Thoracic aorta (tissue), 2 donors: Measurements from ENCODE around the gene CEP170B. TPM values are rescaled to one million over a fixed set of nuclear protein-coding genes. Genes with fewer than 3 reads are reported as not detected.
"Not testable (repeated sequence)": the region's sequence is repeated elsewhere in the genome, so short reads cannot be mapped to it uniquely, and the experiment has no call there.

Experiments used
- ATAC-seq: fragments of 150-250 bp; one replicate; pipeline ENCODE4 v1.8.0; 2017; ENCODE audit warnings: low read depth; ENCODE audit not compliant: insufficient number of reproducible peaks, low FRiP score
- DNase-seq: peaks from one replicate; pipeline ENCODE4 v3.0.0-alpha.2; 2020; ENCODE audit warnings: low spot score
- H3K27ac ChIP-seq, 2 donors: fragments of 200-600 bp; sonication (generic); 1 replicate in 1 of 2; 2 replicates in 1 of 2; pipeline ENCODE4 v1.5.1; 2016; ENCODE audit warnings: mild to moderate bottlenecking in 2 of 2, moderate library complexity in 2 of 2
- H3K27me3 ChIP-seq: fragments of 200-600 bp; sonication (generic); replicated peaks from 2 replicates; pipeline ENCODE4 v1.6.0; 2016; ENCODE audit warnings: mild to moderate bottlenecking; ENCODE audit not compliant: insufficient read depth
- H3K36me3 ChIP-seq: fragments of 200-600 bp; sonication (generic); one replicate; pipeline ENCODE4 v1.5.1; 2016
- H3K4me1 ChIP-seq, 2 donors: fragments of 200-600 bp; sonication (generic); 1 replicate in 1 of 2; 2 replicates in 1 of 2; pipeline versions ENCODE4 v1.5.1 to v1.6.0; 2016; ENCODE audit warnings: low read depth in 2 of 2, mild to moderate bottlenecking in 1 of 2; ENCODE audit not compliant: control insufficient read depth in 1 of 2
- H3K4me3 ChIP-seq: fragments of 200-600 bp; sonication (generic); 2 replicates; pipeline ENCODE4 v1.5.1; 2016; ENCODE audit warnings: mild to moderate bottlenecking
- H3K9me3 ChIP-seq: fragments of 200-600 bp; sonication (generic); 2 replicates; pipeline ENCODE4 v1.5.1; 2016
- CTCF ChIP-seq: fragments of 200-600 bp; sonication (generic); IDR thresholded peaks from one replicate; pipeline ENCODE4 v1.5.1; 2019; ENCODE audit warnings: antibody characterized with exemption
- total RNA-seq, 2 donors: library from RNA; depleted of rRNA; stranded (reverse); fragments of >200 nt; gene quantifications; one replicate each; pipeline versions ENCODE4 v1.1.0 to v1.2.3, GENCODE V29; 2016

The CEP170B gene
- total RNA-seq, 2 donors from 2014 or later = 35.2 to 38.2 TPM

GRCh38 chr14:104941508-104942365 lies 76.7 kb downstream of the CEP170B start:
- peaks cover 2% of the 10 kb centered on the region for H3K36me3 ChIP-seq
- H3K9me3 ChIP-seq = no peaks in the 10 kb centered on the region
- H3K27me3 ChIP-seq = no peaks in the 10 kb centered on the region
- no peak for ATAC-seq
- no peak overlapping the region for H3K4me3 ChIP-seq
- no peak overlapping the region for H3K27ac ChIP-seq
- DNase-seq = no peak
- H3K4me1 ChIP-seq = no peaks in the 10 kb centered on the region
- TF ChIP-seq CTCF = no peak

GRCh38 chr14:104942586-104942985 lies 77.5 kb downstream of the CEP170B start:
- TF ChIP-seq CTCF = no peak
- Histone ChIP-seq H3K36me3 (peaks cover 2% of the 10 kb centered on the region), H3K9me3 (no peaks in the 10 kb centered on the region), H3K27me3 (no peaks in the 10 kb centered on the region), H3K4me3 (no peak overlapping the region), H3K4me1 (no peaks in the 10 kb centered on the region), H3K27ac (no peak overlapping the region)
- DNase-seq (no peak), ATAC-seq (no peak)

DNA sequence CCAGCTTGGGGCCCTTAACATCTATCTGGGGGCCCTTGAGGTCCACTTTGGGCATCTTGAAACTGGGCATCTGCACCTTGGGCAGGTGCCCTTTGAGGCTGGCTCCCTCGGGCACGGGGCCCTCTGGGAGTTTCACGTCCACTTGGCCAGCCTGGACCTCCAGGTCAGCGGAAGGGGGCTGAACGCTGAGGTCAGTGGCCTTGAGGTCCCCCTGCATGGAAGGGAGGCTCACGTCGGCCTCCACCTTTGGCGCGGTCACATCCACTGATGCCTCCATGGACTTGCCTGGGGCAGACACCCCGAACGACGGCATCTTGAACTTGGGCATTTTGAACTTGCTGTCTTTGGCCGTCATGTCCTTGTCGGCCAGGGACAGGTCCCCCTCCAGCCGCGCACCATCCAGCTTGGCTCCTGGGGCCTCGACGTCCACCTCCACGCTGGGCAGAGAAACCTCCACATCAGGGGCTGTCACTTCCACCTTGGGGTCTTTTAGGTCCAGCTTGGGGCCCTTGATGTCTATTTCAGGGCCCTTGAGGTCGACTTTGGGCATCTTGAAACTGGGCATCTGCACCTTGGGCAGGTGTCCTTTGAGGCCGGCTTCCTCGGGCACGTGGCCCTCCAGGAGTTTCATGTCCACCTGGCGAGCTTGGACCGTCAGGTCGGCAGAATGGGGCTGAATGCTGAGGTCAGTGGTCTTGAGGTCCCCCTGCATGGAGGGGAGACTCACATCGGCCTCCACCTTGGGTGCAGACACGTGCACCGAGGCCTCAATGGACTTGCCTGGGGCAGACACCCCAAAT lies 78.3 kb downstream of the CEP170B start:
- not testable (repeated sequence) for H3K36me3 ChIP-seq, ATAC-seq, H3K27me3 ChIP-seq, H3K4me1 ChIP-seq, H3K27ac ChIP-seq, H3K9me3 ChIP-seq, DNase-seq, H3K4me3 ChIP-seq

DNA sequence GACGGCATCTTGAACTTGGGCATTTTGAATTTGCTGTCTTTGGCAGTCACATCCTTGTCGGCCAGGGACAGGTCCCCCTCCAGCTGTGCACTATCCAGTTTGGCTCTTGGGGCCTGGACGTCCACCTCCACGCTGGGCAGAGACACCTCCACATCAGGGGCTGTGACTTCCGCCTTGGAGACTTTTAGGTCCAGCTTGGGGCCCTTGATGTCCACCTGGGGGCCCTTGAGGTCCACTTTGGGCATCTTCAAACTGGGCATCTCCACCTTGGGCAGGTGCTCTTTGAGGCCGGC lies 78.9 kb downstream of the CEP170B start:
- H3K4me3 ChIP-seq, DNase-seq, H3K27me3 ChIP-seq, H3K27ac ChIP-seq, H3K36me3 ChIP-seq, ATAC-seq, H3K4me1 ChIP-seq, H3K9me3 ChIP-seq: not testable (repeated sequence)

DNA sequence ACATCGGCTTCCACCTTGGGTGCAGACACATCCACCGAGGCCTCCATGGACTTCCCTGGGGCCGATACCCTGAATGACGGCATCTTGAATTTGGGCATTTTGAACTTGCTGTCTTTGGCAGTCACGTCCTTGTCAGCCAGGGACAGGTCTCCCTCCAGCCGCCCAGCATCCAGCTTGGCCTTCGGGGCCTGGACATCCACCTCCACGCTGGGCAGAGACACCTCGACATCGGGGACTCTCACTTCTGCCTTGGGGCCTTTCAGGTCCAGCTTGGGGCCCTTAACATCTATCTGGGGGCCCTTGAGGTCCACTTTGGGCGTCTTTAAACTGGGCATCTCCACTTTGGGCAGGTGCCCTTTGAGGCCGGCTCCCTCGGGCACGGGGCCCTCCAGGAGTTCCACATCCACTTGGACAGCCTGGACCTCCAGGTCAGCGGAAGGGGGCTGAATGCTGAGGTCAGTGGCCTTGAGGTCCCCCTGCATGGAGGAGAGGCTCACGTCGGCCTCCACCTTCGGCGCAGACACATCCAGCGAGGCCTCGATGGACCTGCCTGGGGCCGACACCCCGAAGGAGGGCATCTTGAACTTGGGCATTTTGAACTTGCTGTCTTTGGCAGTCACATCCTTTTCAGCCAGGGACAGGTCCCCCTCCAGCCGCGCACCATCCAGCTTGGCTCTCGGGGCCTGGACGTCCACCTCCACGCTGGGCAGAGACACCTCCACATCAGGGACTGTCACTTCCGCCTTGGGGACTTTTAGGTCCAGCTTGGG lies 79.6 kb downstream of the CEP170B start:
- H3K4me3 ChIP-seq, H3K27me3 ChIP-seq, H3K27ac ChIP-seq, H3K4me1 ChIP-seq, H3K36me3 ChIP-seq, ATAC-seq, H3K9me3 ChIP-seq, DNase-seq: not testable (repeated sequence)

DNA sequence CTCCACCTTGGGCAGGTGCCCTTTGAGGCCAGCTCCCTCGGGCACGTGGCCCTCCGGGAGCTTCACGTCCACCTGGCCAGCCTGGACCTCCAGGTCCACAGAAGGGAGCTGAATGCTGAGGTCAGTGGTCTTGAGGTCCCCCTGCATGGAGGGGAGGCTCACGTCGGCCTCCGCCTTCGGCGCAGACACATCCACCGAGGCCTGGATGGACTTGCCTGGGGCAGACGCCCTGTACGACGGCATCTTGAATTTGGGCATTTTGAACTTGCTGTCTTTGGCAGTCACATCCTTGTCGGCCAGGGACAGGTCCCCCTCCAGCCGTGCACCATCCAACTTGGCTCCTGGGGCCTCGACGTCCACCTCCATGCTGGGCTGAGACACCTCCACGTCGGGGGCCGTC lies 80.2 kb downstream of the CEP170B start:
- H3K9me3 ChIP-seq, H3K36me3 ChIP-seq, H3K4me3 ChIP-seq: not testable (repeated sequence)

More for the DNA sequence above, 80.2 kb downstream of the CEP170B start:
- H3K27ac ChIP-seq, H3K4me1 ChIP-seq, H3K27me3 ChIP-seq, ATAC-seq, DNase-seq: not testable (repeated sequence)

Other genes with a start within 250 kb of the CEP170B start
- 100 to 1,000 TPM; 124 to 162 TPM for gene INF2, start 175.7 kb upstream of the CEP170B start, total RNA-seq
- 10 to 100 TPM; 30.8 to 87.3 TPM for gene ADSS1, start 141.0 kb upstream of the CEP170B start, total RNA-seq
- 100 to 1,000 TPM; 218 to 320 TPM for gene SIVA1, start 112.1 kb upstream of the CEP170B start, total RNA-seq
- gene AKT1, start 69.5 kb upstream of the CEP170B start, total RNA-seq = 100 to 1,000 TPM; 158 to 162 TPM
- 1 to 10 TPM; 3.2 to 4.4 TPM for gene ZBTB42, start 64.2 kb upstream of the CEP170B start, total RNA-seq
- under 1 TPM in 1 of 2 donors, not detected in 1; 0.35 TPM for gene PLD4, start 59.6 kb downstream of the CEP170B start, total RNA-seq
- 10 to 100 TPM; 22.6 to 47.8 TPM for gene AHNAK2, start 113.1 kb downstream of the CEP170B start, total RNA-seq
- 1 to 10 TPM; 3.1 to 4.6 TPM for gene CLBA1, start 120.5 kb downstream of the CEP170B start, total RNA-seq
- 1 to 10 TPM; 1.6 to 6.5 TPM for gene CDCA4, start 155.8 kb downstream of the CEP170B start, total RNA-seq
- 10 to 100 TPM in 1 of 2 donors, 1 to 10 TPM in 1; 2.3 to 18.6 TPM for gene GPR132, start 200.2 kb downstream of the CEP170B start, total RNA-seq